HUES64 (cell line): Measurements from ENCODE around the gene PUSL1.

Experiments used
- H3K27ac ChIP-seq: 2 replicates; pipeline ENCODE4 v1.7.0; 2013; ENCODE audit warnings: low read depth, low read length, inconsistent platforms
- H3K27me3 ChIP-seq: 2 replicates; pipeline ENCODE4 v1.6.1; 2013; ENCODE audit warnings: mild to moderate bottlenecking, low read length; ENCODE audit not compliant: insufficient read depth
- H3K36me3 ChIP-seq: 2 replicates; pipeline ENCODE4 v1.6.1; 2013; ENCODE audit warnings: mild to moderate bottlenecking, low read length; ENCODE audit not compliant: insufficient read depth
- H3K4me1 ChIP-seq: 2 replicates; pipeline ENCODE4 v1.6.1; 2013; ENCODE audit warnings: mild to moderate bottlenecking, low read length, moderate library complexity; ENCODE audit not compliant: insufficient read depth
- H3K4me3 ChIP-seq: 2 replicates; pipeline ENCODE4 v1.5.1; 2013; ENCODE audit warnings: mild to moderate bottlenecking, low read length, moderate library complexity
- H3K9ac ChIP-seq: 2 replicates; pipeline ENCODE4 v1.6.1; 2013; ENCODE audit warnings: mild to moderate bottlenecking, low read depth, low read length
- H3K9me3 ChIP-seq: 2 replicates; pipeline ENCODE4 v1.6.1; 2013; ENCODE audit warnings: low read depth, low read length; ENCODE audit not compliant: insufficient read depth
- WGBS: fragments of 150-250, 120-280 bp; methylation state at CpG from one replicate; pipeline ENCODE4 v1.1.7; 2013; ENCODE audit warnings: missing lambda C conversion rate; 5-methylcytosine and 5-hydroxymethylcytosine counted together

PUSL1 gene

DNA sequence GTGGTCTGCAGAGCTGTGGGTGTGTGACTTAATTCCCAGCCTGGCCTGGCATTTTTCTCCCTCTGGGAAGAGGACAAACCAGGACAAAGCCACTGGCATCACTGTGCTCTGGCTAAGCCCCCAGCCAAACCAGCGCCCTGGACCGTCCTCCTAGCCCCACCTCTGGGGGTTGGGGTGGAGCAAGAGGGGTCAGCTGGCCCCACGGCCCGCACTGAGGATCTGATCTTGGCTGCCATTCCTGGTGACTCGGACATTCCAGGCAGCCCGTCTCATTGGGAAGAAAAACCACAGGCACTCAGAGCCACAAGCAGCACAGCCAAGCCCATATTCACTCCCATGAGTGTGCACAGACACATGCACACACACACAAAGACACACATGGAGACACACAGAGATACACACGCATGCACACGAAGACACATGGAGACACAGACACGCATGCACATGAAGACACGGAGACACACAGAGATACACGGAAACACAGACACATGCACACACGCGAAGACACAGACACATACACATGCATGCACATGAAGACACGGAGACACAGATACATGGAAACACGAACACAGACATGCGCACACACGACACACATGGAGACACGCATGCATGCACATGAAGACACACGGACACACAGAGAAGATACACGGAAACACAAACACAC lies 52.2 kb downstream of the PUSL1 start:
- Histone ChIP-seq H3K4me1 (peaks cover 35% of the 10 kb centered on the region), H3K27me3 (no peaks in the 10 kb centered on the region), H3K4me3 (no peak overlapping the region), H3K9me3 (no peaks in the 10 kb centered on the region), H3K36me3 (no peaks in the 10 kb centered on the region), H3K9ac (peak overlapping the region; percentile 19; the same call in 1 of the 2 replicates), H3K27ac (no peak overlapping the region)
- WGBS, result 85% methylated on average over 20 of the region's 20 CpGs
